Rectal smooth muscle tissue (tissue), 1 donor: Measurements from ENCODE around the gene REC8.

ENCODE experiments used
- H3K27ac ChIP-seq: one replicate; pipeline ENCODE4 v1.7.0; 2013; ENCODE audit warnings: low read depth, low read length, inconsistent platforms
- H3K27me3 ChIP-seq: one replicate; pipeline ENCODE4 v1.7.0; 2013; ENCODE audit warnings: low read length; ENCODE audit not compliant: control insufficient read depth, insufficient read depth
- H3K36me3 ChIP-seq: one replicate; pipeline ENCODE4 v1.7.0; 2013; ENCODE audit warnings: low read length; ENCODE audit not compliant: control insufficient read depth, insufficient read depth
- H3K4me1 ChIP-seq: one replicate; pipeline ENCODE4 v1.7.0; 2013; ENCODE audit warnings: low read length; ENCODE audit not compliant: control insufficient read depth, insufficient read depth
- H3K4me3 ChIP-seq: one replicate; pipeline ENCODE4 v1.7.0; 2013; ENCODE audit warnings: low read length
- H3K9ac ChIP-seq: one replicate; pipeline ENCODE4 v1.7.0; 2013; ENCODE audit warnings: low read length

REC8 gene

DNA sequence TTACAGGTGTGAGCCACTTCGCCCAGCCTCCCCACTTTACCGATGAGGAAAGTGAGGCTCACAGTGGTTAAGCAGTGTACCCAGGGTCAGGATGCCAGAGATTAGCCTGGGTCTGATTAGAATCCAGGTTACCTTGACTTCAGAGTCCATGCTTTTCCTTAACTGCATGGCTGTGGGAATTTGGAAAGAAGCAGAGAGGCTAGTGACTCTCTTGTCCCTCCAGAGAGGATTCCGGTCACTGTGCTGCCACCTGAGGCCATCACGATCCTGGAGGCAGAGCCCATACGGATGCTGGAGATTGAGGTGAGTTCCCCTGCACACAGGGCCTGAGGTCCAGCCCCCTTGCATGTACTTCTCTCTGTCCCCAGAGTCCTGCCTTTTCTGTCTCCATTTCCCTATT lies 4.7 kb downstream of the REC8 start:
- Histone ChIP-seq H3K4me1 (peaks cover 19% of the 10 kb centered on the region), H3K9ac (no peak overlapping the region), H3K4me3 (no peak overlapping the region), H3K27me3 (no peaks in the 10 kb centered on the region), H3K27ac (no peak overlapping the region), H3K36me3 (peaks cover 19% of the 10 kb centered on the region)

DNA sequence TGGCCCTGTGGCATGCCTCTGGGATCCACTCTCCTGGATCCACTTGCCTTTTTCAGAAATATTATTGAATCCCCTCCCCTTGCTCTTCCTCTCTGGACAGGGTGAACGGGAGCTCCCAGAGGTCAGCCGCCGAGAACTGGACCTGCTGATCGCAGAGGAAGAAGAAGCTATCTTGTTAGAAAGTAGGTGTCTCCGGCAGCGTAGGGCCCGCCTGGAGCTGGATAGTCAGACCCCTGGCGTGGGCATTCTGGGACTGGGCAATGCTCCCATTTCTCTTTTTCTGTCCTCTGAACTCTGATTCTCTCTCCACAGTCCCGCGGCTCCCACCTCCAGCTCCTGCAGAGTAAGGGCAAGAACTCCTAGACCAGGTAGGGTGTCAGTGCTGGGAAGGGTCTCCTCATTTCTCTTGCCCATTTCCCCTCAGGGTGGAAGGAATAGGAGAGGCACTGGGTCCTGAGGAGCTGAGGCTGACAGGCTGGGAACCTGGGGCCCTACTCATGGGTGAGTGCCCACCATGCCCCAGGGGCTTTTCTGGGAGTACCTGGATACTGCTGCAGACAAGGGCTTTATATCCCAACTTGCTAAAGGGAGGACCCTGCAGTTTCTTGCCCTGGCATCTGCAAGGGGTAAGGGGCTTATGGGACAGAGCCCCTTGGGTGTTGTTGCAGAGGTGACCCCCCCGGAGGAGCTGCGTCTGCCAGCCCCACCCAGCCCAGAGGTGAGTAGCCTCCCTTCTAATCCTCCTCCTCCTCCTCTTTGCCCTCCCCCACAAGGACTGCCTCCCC lies 5.4 kb downstream of the REC8 start:
- no peaks in the 10 kb centered on the region for H3K27me3 ChIP-seq
- no peak overlapping the region for H3K4me3 ChIP-seq
- no peak overlapping the region for H3K27ac ChIP-seq
- H3K4me1 ChIP-seq, result peaks cover 17% of the 10 kb centered on the region
- H3K36me3 ChIP-seq, result peaks cover 21% of the 10 kb centered on the region
- H3K9ac ChIP-seq, result no peak overlapping the region

DNA sequence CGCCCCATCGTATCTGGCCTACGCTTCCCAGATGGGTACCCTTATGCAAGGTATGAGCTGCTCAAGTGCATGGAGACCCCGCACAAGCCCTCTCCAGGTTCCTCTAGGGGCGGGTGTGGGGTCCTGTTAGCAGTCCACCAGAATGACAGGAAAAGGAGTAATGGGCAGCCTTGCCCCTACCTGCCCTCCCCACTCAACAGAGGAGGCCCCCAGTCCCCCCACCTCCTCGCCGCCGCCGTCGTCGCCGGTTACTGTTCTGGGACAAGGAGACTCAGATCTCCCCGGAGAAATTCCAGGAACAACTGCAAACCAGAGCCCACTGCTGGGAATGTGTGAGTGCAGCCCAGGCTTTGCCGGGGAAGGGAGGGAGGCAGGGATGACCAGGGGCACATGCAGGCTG lies 6.0 kb downstream of the REC8 start:
- Histone ChIP-seq H3K4me1 (peaks cover 16% of the 10 kb centered on the region), H3K9ac (no peak overlapping the region), H3K27ac (no peak overlapping the region), H3K27me3 (no peaks in the 10 kb centered on the region), H3K4me3 (no peak overlapping the region), H3K36me3 (peaks cover 21% of the 10 kb centered on the region)

DNA sequence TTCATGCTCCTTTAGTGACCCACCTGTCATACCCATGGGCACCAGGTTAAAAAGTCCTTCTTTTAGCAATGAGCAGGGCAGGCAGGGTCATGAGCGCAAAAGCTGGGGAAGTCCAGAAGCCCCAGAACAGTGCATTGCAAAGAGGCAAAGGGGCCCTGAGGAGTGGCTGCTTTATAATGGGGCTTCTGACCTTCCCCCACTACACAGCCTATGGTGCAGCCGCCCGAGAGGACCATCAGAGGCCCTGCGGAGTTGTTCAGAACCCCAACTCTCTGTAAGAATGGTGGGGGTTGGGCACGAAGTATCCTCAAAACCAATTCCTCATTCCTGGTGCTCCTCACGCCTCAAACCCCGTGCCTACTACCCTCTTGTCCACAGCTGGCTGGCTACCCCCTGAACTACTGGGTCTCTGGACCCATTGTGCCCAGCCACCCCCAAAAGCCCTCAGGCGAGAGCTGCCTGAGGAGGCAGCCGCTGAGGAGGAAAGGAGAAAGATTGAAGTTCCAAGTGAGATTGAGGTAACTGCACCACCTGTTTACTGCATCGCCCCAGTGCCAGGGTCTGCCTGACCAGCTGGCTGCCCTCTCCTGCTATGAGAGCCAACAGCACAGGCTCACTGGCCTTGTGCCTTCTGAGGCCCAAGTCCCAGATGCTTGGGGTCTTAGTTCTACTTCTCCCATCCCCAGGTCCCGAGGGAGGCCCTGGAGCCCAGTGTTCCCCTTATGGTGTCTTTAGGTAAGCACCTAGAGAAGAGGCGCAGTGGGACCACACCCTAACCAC lies 6.7 kb downstream of the REC8 start:
- H3K27me3 ChIP-seq, result no peaks in the 10 kb centered on the region
- no peak overlapping the region for H3K4me3 ChIP-seq
- H3K36me3 ChIP-seq, result peaks cover 17% of the 10 kb centered on the region
- H3K27ac ChIP-seq, result peak overlapping the region; percentile 95
- H3K9ac ChIP-seq, result no peak overlapping the region
- peaks cover 16% of the 10 kb centered on the region for H3K4me1 ChIP-seq

DNA sequence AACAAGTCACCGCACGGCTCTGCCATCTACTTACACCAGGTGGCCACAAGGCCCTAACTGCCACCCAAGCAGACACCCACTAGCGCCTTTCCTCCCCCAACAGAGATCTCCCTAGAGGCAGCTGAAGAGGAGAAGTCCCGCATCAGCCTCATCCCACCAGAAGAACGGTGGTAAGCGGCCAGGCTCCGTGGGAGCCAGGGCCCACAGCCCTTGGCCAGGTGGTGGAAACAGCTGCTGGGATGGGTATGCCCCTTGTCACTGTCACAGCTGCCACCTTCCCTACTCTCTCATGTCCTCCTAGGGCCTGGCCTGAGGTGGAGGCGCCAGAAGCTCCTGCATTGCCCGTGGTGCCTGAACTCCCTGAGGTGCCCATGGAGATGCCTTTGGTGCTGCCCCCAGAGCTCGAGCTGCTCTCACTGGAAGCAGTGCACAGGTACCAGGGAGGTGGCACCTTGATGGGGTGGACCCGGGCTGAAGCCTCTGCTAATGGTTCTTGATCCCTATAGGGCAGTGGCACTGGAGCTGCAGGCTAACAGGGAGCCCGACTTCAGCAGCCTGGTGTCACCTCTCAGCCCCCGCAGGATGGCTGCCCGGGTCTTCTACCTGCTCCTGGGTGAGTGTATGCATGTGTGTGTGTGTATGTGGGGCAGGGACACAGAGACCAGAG lies 7.5 kb downstream of the REC8 start:
- Histone ChIP-seq H3K36me3 (peaks cover 22% of the 10 kb centered on the region), H3K27ac (peak overlapping the region; percentile 95), H3K4me3 (no peak overlapping the region)

DNA sequence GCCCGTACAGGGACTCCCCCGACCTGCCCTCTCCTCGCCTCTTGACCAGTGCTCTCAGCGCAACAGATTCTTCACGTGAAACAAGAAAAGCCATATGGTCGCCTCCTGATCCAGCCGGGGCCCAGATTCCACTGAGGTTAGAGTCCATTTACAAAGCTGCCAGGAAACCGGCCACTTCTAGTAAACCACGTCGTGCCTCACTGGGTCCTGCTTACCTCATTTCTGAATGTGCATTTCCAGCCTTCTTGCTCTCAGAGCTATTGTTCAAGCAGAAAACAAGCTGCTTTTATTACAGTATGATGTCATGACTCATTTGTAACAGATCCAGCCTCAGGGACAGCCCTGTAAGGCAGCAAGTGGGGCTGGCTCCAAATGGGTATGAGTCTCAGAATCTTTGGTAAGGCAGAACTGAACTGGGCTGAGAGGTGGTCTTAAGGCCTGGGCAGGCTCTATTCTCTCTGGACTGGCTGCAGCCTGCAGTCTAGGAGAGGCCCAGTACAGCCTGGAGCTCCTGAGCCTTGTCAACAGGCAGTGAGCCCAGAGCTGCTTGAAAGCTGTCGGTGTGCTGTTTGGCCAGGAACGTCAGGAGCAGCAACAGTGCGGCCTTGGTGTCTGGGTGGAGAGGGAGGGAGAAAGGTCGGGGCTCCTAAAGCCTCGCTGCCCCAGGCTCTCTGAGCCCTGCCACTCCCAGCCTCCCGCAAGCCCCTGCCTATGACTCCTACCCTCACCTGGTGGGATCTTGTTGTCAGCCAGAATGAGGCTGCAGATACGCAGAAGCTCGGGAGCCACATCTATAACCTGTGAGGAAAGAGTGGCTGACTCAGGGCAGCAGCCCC lies 8.3 kb downstream of the REC8 start:
- no peak overlapping the region for H3K9ac ChIP-seq
- no peaks in the 10 kb centered on the region for H3K27me3 ChIP-seq
- H3K4me3 ChIP-seq, result no peak overlapping the region
- peaks cover 16% of the 10 kb centered on the region for H3K4me1 ChIP-seq
- H3K27ac ChIP-seq, result peak overlapping the region; percentile 95
- H3K36me3 ChIP-seq, result peaks cover 25% of the 10 kb centered on the region

More for the DNA sequence above, 7.5 kb downstream of the REC8 start:
- Histone ChIP-seq H3K4me1 (peaks cover 16% of the 10 kb centered on the region), H3K9ac (no peak overlapping the region), H3K27me3 (no peaks in the 10 kb centered on the region)

DNA sequence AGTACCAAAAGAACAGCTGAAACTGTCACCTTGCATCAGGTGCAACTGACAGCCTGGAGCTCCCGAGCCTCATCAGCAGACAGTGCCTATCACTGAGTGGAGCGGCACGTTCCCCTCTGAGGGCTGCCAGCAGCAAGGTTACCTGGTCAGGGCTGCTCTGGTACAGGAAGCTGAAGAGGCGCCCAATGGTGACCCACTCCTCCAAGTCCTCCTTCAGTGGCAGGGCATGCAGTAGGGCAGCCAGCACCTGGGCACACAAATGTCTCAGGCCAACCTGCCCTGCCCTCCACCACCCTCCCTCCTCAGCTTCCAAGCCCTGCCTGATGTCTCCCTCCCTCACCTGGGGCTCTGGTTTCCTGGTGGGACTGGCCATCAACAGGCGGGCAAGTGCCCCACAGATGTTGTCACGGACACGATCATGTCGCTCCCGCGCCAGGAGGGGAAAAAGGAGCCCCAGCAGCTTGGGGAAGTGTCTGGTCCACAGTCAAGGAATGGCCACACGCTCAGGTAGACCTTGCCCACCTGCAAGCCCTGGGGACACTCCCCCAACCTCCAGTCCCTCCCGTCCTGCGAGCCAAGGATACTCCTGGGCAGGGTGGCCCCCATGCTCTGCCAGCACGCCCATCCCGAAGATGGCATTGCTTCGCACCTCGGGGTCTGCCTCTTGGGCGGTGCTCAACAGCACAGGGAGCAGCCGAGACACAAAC lies 9.6 kb downstream of the REC8 start:
- H3K27me3 ChIP-seq, result no peaks in the 10 kb centered on the region
- H3K36me3 ChIP-seq, result peaks cover 38% of the 10 kb centered on the region

DNA sequence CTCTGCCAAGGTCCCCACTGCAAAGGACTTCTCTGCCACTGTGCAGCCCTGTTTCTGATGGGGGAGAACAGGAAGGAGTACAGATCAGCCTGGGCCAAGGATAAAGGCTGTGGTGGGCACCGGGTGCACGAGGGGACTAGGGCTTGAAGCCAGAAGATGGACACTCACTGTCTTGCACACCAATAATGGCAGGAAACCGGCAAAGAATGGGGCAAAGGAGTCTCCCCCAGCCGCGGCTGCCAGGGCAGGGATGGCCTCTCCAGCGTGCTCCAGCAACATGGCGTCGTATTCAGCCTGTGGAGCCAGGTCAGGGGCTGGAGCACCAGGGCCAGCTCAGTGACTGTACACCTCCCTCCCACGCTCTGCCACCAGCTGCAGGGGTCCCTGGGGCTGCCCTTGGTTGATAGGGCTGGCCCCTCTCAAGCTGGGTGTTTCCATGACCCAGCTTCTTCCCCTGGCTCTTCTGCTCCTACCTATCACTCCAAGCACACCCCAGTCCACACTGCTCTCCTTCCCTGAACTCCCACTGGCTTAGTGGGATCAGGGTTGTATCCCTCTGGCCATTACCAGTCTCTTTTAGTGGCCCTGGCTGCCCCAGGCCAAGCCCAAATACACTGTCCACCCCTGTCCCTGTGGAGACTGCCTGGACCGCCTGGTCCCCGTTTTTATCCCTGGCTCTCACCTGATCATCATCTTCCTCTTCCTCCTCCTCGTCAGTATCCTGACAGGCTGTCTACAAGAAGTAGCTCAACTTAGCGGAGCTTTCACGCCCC lies 10.4 kb downstream of the REC8 start:
- H3K4me1 ChIP-seq, result peaks cover 16% of the 10 kb centered on the region
- no peak overlapping the region for H3K4me3 ChIP-seq
- no peak overlapping the region for H3K27ac ChIP-seq
- no peak overlapping the region for H3K9ac ChIP-seq
- no peaks in the 10 kb centered on the region for H3K27me3 ChIP-seq
- H3K36me3 ChIP-seq, result peaks cover 38% of the 10 kb centered on the region

More for the DNA sequence above, 9.6 kb downstream of the REC8 start:
- H3K27ac ChIP-seq, result no peak overlapping the region
- H3K4me1 ChIP-seq, result peaks cover 16% of the 10 kb centered on the region
- H3K9ac ChIP-seq, result no peak overlapping the region
- no peak overlapping the region for H3K4me3 ChIP-seq

DNA sequence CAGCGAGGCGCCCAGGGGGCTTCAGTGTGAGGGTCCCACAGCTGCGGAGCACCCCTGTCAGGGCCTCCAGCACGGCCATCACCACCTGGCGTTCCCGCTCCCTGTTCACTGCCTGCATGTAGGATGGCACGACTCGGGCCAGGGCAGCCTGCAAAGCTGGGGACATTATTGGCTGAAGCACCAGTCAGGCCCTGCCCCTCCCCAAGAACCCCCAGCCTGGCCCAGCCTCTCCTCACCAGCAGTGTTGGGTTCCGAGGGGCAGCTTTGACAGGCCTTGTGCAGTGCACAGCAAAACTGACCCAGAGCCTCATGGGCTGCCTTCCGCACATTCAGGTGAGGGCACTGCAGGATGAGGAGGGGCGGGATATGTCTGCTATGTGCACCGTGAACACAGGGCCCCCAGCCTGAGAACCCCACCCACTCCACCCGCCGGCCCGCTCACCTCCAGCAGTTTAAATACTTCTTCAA lies 11.2 kb downstream of the REC8 start:
- Histone ChIP-seq H3K9ac (no peak overlapping the region), H3K27ac (no peak overlapping the region), H3K4me3 (no peak overlapping the region), H3K36me3 (peaks cover 38% of the 10 kb centered on the region), H3K4me1 (peaks cover 22% of the 10 kb centered on the region), H3K27me3 (no peaks in the 10 kb centered on the region)

DNA sequence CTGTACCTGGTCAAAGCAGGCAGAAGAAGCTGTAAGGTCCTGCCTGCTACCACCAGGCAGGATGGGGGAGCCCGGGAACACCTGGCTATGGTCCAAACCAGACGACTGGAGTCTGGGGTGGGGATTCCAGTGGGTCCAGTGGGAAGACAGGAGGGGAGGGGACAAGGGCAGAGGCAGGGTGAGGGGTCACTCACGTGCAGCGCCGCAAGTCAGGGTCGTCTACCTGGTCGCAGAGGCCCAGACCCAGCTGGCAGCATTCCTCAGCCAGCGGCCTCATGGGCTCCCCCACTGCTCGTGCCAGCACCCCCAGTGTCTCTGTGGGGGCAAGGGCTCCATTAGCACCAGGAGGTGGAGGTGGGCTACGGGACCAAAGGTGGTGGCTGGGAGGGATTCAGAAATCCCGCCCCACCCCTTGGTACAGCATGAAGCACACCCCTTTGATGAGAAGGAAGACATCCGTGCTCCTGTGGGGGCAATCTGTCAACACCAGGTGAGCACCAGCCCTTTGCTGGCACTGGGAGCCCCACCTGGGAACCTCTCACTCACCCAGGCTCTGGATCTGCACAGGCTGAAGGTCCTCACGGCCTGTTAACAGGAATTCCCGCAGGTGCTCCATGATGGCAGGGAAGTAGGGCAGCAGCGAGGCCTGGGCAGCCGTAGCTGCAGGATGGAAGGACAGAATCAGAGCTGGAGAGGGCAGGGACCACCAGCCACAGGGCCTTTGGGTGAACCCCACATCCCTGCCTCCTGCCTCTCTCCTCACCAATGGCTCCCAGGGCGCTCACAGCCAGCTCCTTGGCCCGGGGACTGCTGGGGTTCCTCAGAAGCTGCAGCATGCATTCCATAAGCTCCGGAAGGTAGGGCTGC lies 12.5 kb downstream of the REC8 start:
- H3K27ac ChIP-seq, result no peak overlapping the region
- no peaks in the 10 kb centered on the region for H3K27me3 ChIP-seq
- peaks cover 20% of the 10 kb centered on the region for H3K4me1 ChIP-seq
- peaks cover 35% of the 10 kb centered on the region for H3K36me3 ChIP-seq
- H3K4me3 ChIP-seq, result no peak overlapping the region
- H3K9ac ChIP-seq, result no peak overlapping the region
